H1 (cell line): ENCODE results near the gene CTTNBP2. TPM values are rescaled to one million over a fixed set of nuclear protein-coding genes. Genes with fewer than 3 reads are reported as not detected.

Experiments used
- CTCF ChIA-PET: fragments of 300-600 bp; sonication (Branson Sonifier 250); formaldehyde crosslinking; loops from one replicate; lab custom pipeline; 2021; ENCODE audit not compliant: partially characterized antibody; lab: Charles Lee
- POLR2A ChIA-PET: fragments of 300-600 bp; sonication (Branson Sonifier 250); formaldehyde crosslinking; loops from one replicate; lab custom pipeline; 2021; ENCODE audit warnings: inconsistent platforms; ENCODE audit not compliant: partially characterized antibody; lab: Charles Lee
- DNase-seq, 2 experiments: peaks; one replicate each; pipeline versions ENCODE4 v3.0.0 to v3.0.0-alpha.2; 2010 to 2022; ENCODE audit warnings: low spot score in 2 of 2, low read depth in 1 of 2, mixed read lengths in 1 of 2
- FAIRE-seq: peaks from 2 replicates; lab custom pipeline; 2011; peaks lifted over from hg19 to GRCh38; lab: Jason Lieb, UNC
- H2AFZ ChIP-seq: 2 replicates; pipeline ENCODE4 v1.8.1; 2012; ENCODE audit warnings: low read length, inconsistent platforms
- H2AK5ac ChIP-seq: 2 replicates; pipeline ENCODE4 v1.6.1; 2013; ENCODE audit warnings: low read depth, low read length
- H2BK120ac ChIP-seq: replicated peaks from 2 replicates; pipeline ENCODE3; 2013; ENCODE audit warnings: low read depth, low read length, inconsistent platforms
- H2BK12ac ChIP-seq: 2 replicates; pipeline ENCODE4 v1.6.1; 2013; ENCODE audit warnings: low read depth, low read length
- H2BK15ac ChIP-seq: 2 replicates; pipeline ENCODE4 v1.6.1; 2013; ENCODE audit warnings: low read length
- H2BK20ac ChIP-seq: 2 replicates; pipeline ENCODE4 v1.6.1; 2013; ENCODE audit warnings: low read length
- H2BK5ac ChIP-seq: 2 replicates; pipeline ENCODE4 v1.6.1; 2013; ENCODE audit warnings: low read depth, low read length
- H3K14ac ChIP-seq: 2 replicates; pipeline ENCODE4 v1.6.1; 2013; ENCODE audit warnings: inconsistent platforms; ENCODE audit not compliant: insufficient read length
- H3K18ac ChIP-seq: 2 replicates; pipeline ENCODE4 v1.6.1; 2013; ENCODE audit warnings: low read length; ENCODE audit errors: extremely low read depth
- H3K23ac ChIP-seq: 2 replicates; pipeline ENCODE4 v1.6.1; 2013; ENCODE audit warnings: inconsistent platforms; ENCODE audit not compliant: insufficient read length
- H3K23me2 ChIP-seq: 2 replicates; pipeline ENCODE4 v1.6.1; 2013; ENCODE audit warnings: low read depth, low read length
- H3K27ac ChIP-seq: 2 replicates; pipeline ENCODE4 v1.6.1; 2011; ENCODE audit warnings: low read depth, low read length, inconsistent platforms
- H3K27me3 ChIP-seq, 4 experiments: replicated peaks in 1 of 4; 1 replicate in 1 of 4; 2 replicates in 3 of 4; pipeline versions ENCODE4 v1.6.1 to v1.8.1; 2011 to 2013; ENCODE audit warnings: low read length in 3 of 4, mild to moderate bottlenecking in 3 of 4, inconsistent platforms in 2 of 4, mixed read lengths in 2 of 4, moderate library complexity in 1 of 4; ENCODE audit not compliant: control insufficient read depth in 3 of 4, insufficient read depth in 3 of 4; ENCODE audit errors: extremely low read depth in 1 of 4
- H3K36me3 ChIP-seq, 4 experiments: 2 replicates each; pipeline versions ENCODE4 v1.6.1 to v1.8.1; 2011 to 2013; ENCODE audit warnings: mild to moderate bottlenecking in 4 of 4, low read length in 3 of 4, moderate library complexity in 2 of 4, control low read depth in 1 of 4, inconsistent platforms in 1 of 4; ENCODE audit not compliant: insufficient read depth in 4 of 4, control insufficient read depth in 2 of 4
- H3K4ac ChIP-seq: replicated peaks from 2 replicates; pipeline ENCODE3; 2013; ENCODE audit warnings: low read length, low read depth, mixed read lengths, inconsistent platforms; ENCODE audit not compliant: insufficient read length
- H3K4me1 ChIP-seq, 4 experiments: replicated peaks in 1 of 4; 1 replicate in 1 of 4; 2 replicates in 3 of 4; pipeline versions ENCODE4 v1.6.1 to v1.8.1; 2011 to 2013; ENCODE audit warnings: low read length in 3 of 4, inconsistent platforms in 2 of 4, mixed read lengths in 1 of 4; ENCODE audit not compliant: insufficient read depth in 4 of 4, control insufficient read depth in 3 of 4
- H3K4me2 ChIP-seq, 2 experiments: 2 replicates each; pipeline versions ENCODE4 v1.6.1 to v1.8.1; 2011 to 2013; ENCODE audit warnings: low read depth in 2 of 2, low read length in 2 of 2, control low read depth in 1 of 2, inconsistent platforms in 1 of 2, mild to moderate bottlenecking in 1 of 2; ENCODE audit not compliant: insufficient read depth in 1 of 2
- H3K4me3 ChIP-seq, 4 experiments: fragments of 200-600, 300-600 bp in 1 of 4; sonication (generic), shearing (Covaris generic), sonication (Bioruptor Twin) in 1 of 4; 2 replicates each; pipeline versions ENCODE4 v1.5.1 to v1.8.1; 2011 to 2016; ENCODE audit warnings: low read length in 4 of 4, low read depth in 3 of 4, control low read depth in 2 of 4, inconsistent platforms in 2 of 4, mild to moderate bottlenecking in 2 of 4, mixed read lengths in 1 of 4, moderate library complexity in 1 of 4; ENCODE audit not compliant: insufficient read depth in 2 of 4; ENCODE audit errors: extremely low read depth in 1 of 4
- H3K56ac ChIP-seq: replicated peaks from 2 replicates; pipeline ENCODE3; 2013; ENCODE audit warnings: low read depth, mild to moderate bottlenecking, mixed read lengths, low read length, inconsistent platforms; ENCODE audit not compliant: insufficient read length
- H3K79me1 ChIP-seq: 2 replicates; pipeline ENCODE4 v1.6.1; 2013; ENCODE audit warnings: low read depth, low read length, control low read depth
- H3K79me2 ChIP-seq, 2 experiments: 2 replicates each; pipeline versions ENCODE4 v1.6.1 to v1.8.1; 2012 to 2013; ENCODE audit warnings: low read length in 2 of 2, mild to moderate bottlenecking in 2 of 2, inconsistent platforms in 1 of 2; ENCODE audit not compliant: insufficient read depth in 2 of 2, control insufficient read depth in 1 of 2
- H3K9ac ChIP-seq, 4 experiments: replicated peaks in 1 of 4; 1 replicate in 1 of 4; 2 replicates in 3 of 4; pipeline versions ENCODE4 v1.6.1 to v1.8.1; 2011 to 2013; ENCODE audit warnings: low read depth in 3 of 4, low read length in 3 of 4, control low read depth in 2 of 4, mild to moderate bottlenecking in 2 of 4, moderate library complexity in 2 of 4, inconsistent platforms in 1 of 4; ENCODE audit errors: extremely low read depth in 1 of 4
- H3K9me3 ChIP-seq, 2 experiments: 2 replicates each; pipeline versions ENCODE4 v1.6.1 to v1.8.1; 2012 to 2013; ENCODE audit warnings: mild to moderate bottlenecking in 2 of 2, moderate library complexity in 2 of 2, control low read depth in 1 of 2, inconsistent platforms in 1 of 2, low read depth in 1 of 2, low read length in 1 of 2, mixed read lengths in 1 of 2; ENCODE audit not compliant: insufficient read depth in 2 of 2
- H4K20me1 ChIP-seq, 2 experiments: replicated peaks in 1 of 2; 2 replicates each; pipeline versions ENCODE3 to v1.8.1; 2011 to 2013; ENCODE audit warnings: inconsistent platforms in 2 of 2, low read length in 2 of 2, mild to moderate bottlenecking in 1 of 2; ENCODE audit not compliant: insufficient read depth in 2 of 2, control insufficient read depth in 1 of 2
- H4K5ac ChIP-seq: 2 replicates; pipeline ENCODE4 v1.6.1; 2013; ENCODE audit warnings: low read length, low read depth, mixed read lengths, inconsistent platforms; ENCODE audit not compliant: insufficient read length
- H4K8ac ChIP-seq: 2 replicates; pipeline ENCODE4 v1.8.0; 2013; ENCODE audit warnings: mild to moderate bottlenecking, moderate library complexity, low read length, inconsistent platforms; ENCODE audit not compliant: insufficient read depth; ENCODE audit errors: extremely low read depth
- H4K91ac ChIP-seq: replicated peaks from 2 replicates; pipeline ENCODE3; 2013; ENCODE audit warnings: low read length, mixed read lengths, inconsistent platforms; ENCODE audit not compliant: insufficient read length
- ASH2L ChIP-seq: fragments of 200-600, 300-600 bp; sonication (generic); IDR thresholded peaks from one replicate; pipeline ENCODE4 v1.7.1; 2017; ENCODE audit warnings: low read length
- HDAC2 ChIP-seq, 2 experiments: fragments of 300-600 bp in 1 of 2; sonication (generic) in 1 of 2; IDR thresholded peaks; 2 replicates each; pipeline ENCODE4 v1.6.1; 2011 to 2012; ENCODE audit warnings: low read depth in 2 of 2, low read length in 2 of 2, mild to moderate bottlenecking in 2 of 2, moderate library complexity in 2 of 2, borderline replicate concordance in 1 of 2, inconsistent platforms in 1 of 2
- JUND ChIP-seq: IDR thresholded peaks from 2 replicates; pipeline ENCODE4 v1.6.1; 2011; ENCODE audit warnings: mild to moderate bottlenecking, improper control_type of control experiment, low read length
- KDM5A ChIP-seq: fragments of 200-600 bp; IDR thresholded peaks from 2 replicates; pipeline ENCODE4 v1.7.1; 2012; ENCODE audit warnings: mild to moderate bottlenecking, low read length, inconsistent platforms, mixed read lengths
- RAD21 ChIP-seq, 2 experiments: IDR thresholded peaks in 1 of 2; conservative IDR thresholded peaks in 1 of 2; 2 replicates each; pipeline ENCODE4 v1.6.1; 2011; ENCODE audit warnings: low read depth in 2 of 2, low read length in 2 of 2, improper control_type of control experiment in 1 of 2, inconsistent platforms in 1 of 2, mild to moderate bottlenecking in 1 of 2, moderate library complexity in 1 of 2
- RBBP5 ChIP-seq: IDR thresholded peaks from 2 replicates; pipeline ENCODE4 v1.7.1; 2012; ENCODE audit warnings: low read depth, mild to moderate bottlenecking, inconsistent platforms, low read length, moderate library complexity, borderline replicate concordance
- SIN3A ChIP-seq, 2 experiments: IDR thresholded peaks in 1 of 2; conservative IDR thresholded peaks in 1 of 2; 2 replicates each; pipeline ENCODE4 v1.6.1; 2011 to 2012; ENCODE audit warnings: low read length in 2 of 2, improper control_type of control experiment in 1 of 2, low read depth in 1 of 2, mild to moderate bottlenecking in 1 of 2
- SIX5 ChIP-seq: IDR thresholded peaks from 2 replicates; pipeline ENCODE4 v1.6.1; 2011; ENCODE audit warnings: mild to moderate bottlenecking, low read depth, low read length
- SUZ12 ChIP-seq: fragments of 200-600 bp; sonication (generic); IDR thresholded peaks from 2 replicates; pipeline ENCODE4 v1.6.1; 2012; ENCODE audit warnings: mild to moderate bottlenecking, inconsistent platforms, low read length, moderate library complexity, mixed read lengths
- TBP ChIP-seq: IDR thresholded peaks from 2 replicates; pipeline ENCODE4 v1.6.1; 2011; ENCODE audit warnings: low read depth, low read length, improper control_type of control experiment
- USF2 ChIP-seq: IDR thresholded peaks from 2 replicates; pipeline ENCODE4 v1.6.1; 2011; ENCODE audit warnings: low read length, improper control_type of control experiment
- YY1 ChIP-seq: IDR thresholded peaks from 2 replicates; pipeline ENCODE4 v1.6.1; 2011; ENCODE audit warnings: low read depth, mild to moderate bottlenecking, low read length
- WGBS, 2 experiments: shearing (Covaris generic) in 1 of 2; methylation state at CpG; one replicate each; pipeline versions ENCODE4 v1.1.6 to v1.1.7; 2013 to 2015; ENCODE audit warnings: low lambda C conversion rate in 2 of 2, mixed read lengths in 2 of 2, inconsistent platforms in 1 of 2, low coverage in 1 of 2, missing lambda C conversion rate in 1 of 2; ENCODE audit not compliant: insufficient replicate concordance in 2 of 2, insufficient coverage in 1 of 2, insufficient read length in 1 of 2; ENCODE audit errors: extremely low coverage in 1 of 2, missing lambda C conversion rate in 1 of 2; 5-methylcytosine and 5-hydroxymethylcytosine counted together
- polyA plus RNA-seq, 7 experiments: library from polyadenylated mRNA; depleted of rRNA in 3 of 7; stranded (reverse) in 5 of 7; unstranded in 2 of 7; fragments of >200 nt in 5 of 7; fragments of 200-250 nt in 2 of 7; gene quantifications; 1 replicate in 5 of 7; 2 replicates in 1 of 7; 4 replicates in 1 of 7; pipeline versions ENCODE4 v1.2.1 to v1.2.3, GENCODE V29; 2011 to 2013; ENCODE audit warnings: missing spikeins in 2 of 7, mixed read lengths in 2 of 7
- total RNA-seq: library from RNA; stranded (reverse); fragmentation: NEBNext Ultra II Directional; extraction: Animal tissue kit (Norgen Biotek cat#: 25700); gene quantifications from 2 replicates; pipeline ENCODE4 v1.2.1, GENCODE V29; 2021

CTTNBP2 gene
- total and polyA plus RNA-seq, 2 of the 8 experiments (the other 6 are each of a cell fraction or from before 2014, with no cell fraction given) = 15.3 to 35.1 TPM

GRCh38 chr7:117774943-117775342 lies 98.3 kb downstream of the CTTNBP2 start:
- Histone ChIP-seq H3K56ac (no peak overlapping the region), H3K27me3 (no peaks in the 10 kb centered on the region), H3K9ac (no peak overlapping the region), H3K4me1 (no peaks in the 10 kb centered on the region), H3K4ac (no peak overlapping the region), H3K4me2 (no peak overlapping the region), H2BK120ac (no peak overlapping the region), H3K23me2 (no peaks in the 10 kb centered on the region; the same call in 1 of the 2 replicates), H2BK12ac (no peak overlapping the region), H2AFZ (no peak overlapping the region), H3K79me2 (no peaks in the 10 kb centered on the region), H3K14ac (no peak overlapping the region), H4K8ac (no peak overlapping the region), H2BK15ac (no peak overlapping the region), H3K79me1 (no peaks in the 10 kb centered on the region; the same call in 1 of the 2 replicates), H3K23ac (no peak overlapping the region), H2BK5ac (no peak overlapping the region), H2BK20ac (no peak overlapping the region), H4K20me1 (peaks cover 0 to 2% of the 10 kb centered on the region in 2 experiments), H3K9me3 (no peaks in the 10 kb centered on the region), H2AK5ac (no peak overlapping the region), H4K5ac (no peak overlapping the region), H4K91ac (no peak overlapping the region), H3K27ac (no peak overlapping the region), H3K4me3 (no peak overlapping the region), H3K36me3 (peaks cover 0 to 27% (median 11%) of the 10 kb centered on the region in 4 experiments; a peak in 5 of 8 replicates), H3K18ac (no peak overlapping the region)
- CTCF ChIA-PET = interaction anchor here (1.7 kb wide), 1 partner anchor 24 kb away, joined by 7 read pairs; no protein-coding TSS in a partner anchor
- WGBS, 2 experiments = 100% methylated on average over 1 of the region's 1 CpG; no CpG with 5 or more reads in 1 of the 2 experiments
- FAIRE-seq = no peak
- TF ChIP-seq SIN3A (conservative IDR thresholded peaks at IDR 0.05 in 1 of 2, IDR thresholded peaks at IDR 0.05 in 1 of 2; ENCODE audit: low read depth in 1 of 2, low read length in 2 of 2) (no peak), RBBP5 (no peak), JUND (no peak), USF2 (no peak), HDAC2 (IDR thresholded peaks at IDR 0.05; ENCODE audit: borderline replicate concordance in 1 of 2, low read depth in 2 of 2, low read length in 2 of 2) (no peak), YY1 (no peak), SIX5 (no peak), TBP (no peak), SUZ12 (no peak), ASH2L (no peak), RAD21 (IDR thresholded peaks at IDR 0.05 in 1 of 2, conservative IDR thresholded peaks at IDR 0.05 in 1 of 2; ENCODE audit: low read depth in 2 of 2, low read length in 2 of 2) (no peak), KDM5A (no peak)
- DNase-seq = no peak
- POLR2A ChIA-PET = no interaction called here
